HepG2 (cell line): ENCODE data around the gene UAP1L1. TPM values are rescaled to one million over a fixed set of nuclear protein-coding genes. Genes with fewer than 3 reads are reported as not detected.

Source experiments
- ATAC-seq: fragments of 200-7000 bp; cut with Tn5 transposase; 3 replicates; pipeline ENCODE4 v1.9.1; 2020; ENCODE audit warnings: mild to moderate bottlenecking, moderate library complexity
- BruUV-seq: library from RNA; stranded (reverse); fragments of 400-500 nt; replicated peaks from 2 replicates; lab custom pipeline; 2021; lab: Mats Ljungman, UMichigan
- CTCF ChIA-PET: fragments of 300-600 bp; formaldehyde crosslinking; extraction: SDS; loops from one replicate; lab custom pipeline; 2021; ENCODE audit warnings: low total read pairs, inconsistent platforms, low intra/inter-chr PET ratio; lab: Yijun Ruan, JAX
- POLR2A ChIA-PET: fragments of 350-600 bp; sonication (Branson Sonifier 250); formaldehyde crosslinking; loops from one replicate; lab custom pipeline; 2020; ENCODE audit warnings: antibody characterized with exemption, inconsistent platforms; lab: Yijun Ruan, JAX
- DNase-seq: peaks from one replicate; pipeline ENCODE4 v3.0.0-alpha.2; 2015; ENCODE audit warnings: low spot score
- FAIRE-seq: peaks from 3 replicates; lab custom pipeline; 2011; peaks lifted over from hg19 to GRCh38; lab: Jason Lieb, UNC
- H2AFZ ChIP-seq: one replicate; pipeline ENCODE4 v1.6.1; 2011; ENCODE audit warnings: low read length, inconsistent platforms
- H3K27ac ChIP-seq: fragments of 300-600 bp; 3 replicates; pipeline ENCODE4 v1.8.0; 2011; ENCODE audit warnings: mixed run types, mild to moderate bottlenecking, mixed read lengths, low read length, inconsistent platforms; ENCODE audit not compliant: insufficient read depth; ENCODE audit errors: extremely low read length
- H3K27me3 ChIP-seq, 2 experiments: fragments of 200-600 bp in 1 of 2; 2 replicates in 1 of 2; 3 replicates in 1 of 2; pipeline versions ENCODE4 v1.6.0 to v1.8.0; 2011; ENCODE audit warnings: low read length in 2 of 2, mild to moderate bottlenecking in 2 of 2, moderate library complexity in 2 of 2, inconsistent platforms in 1 of 2; ENCODE audit not compliant: insufficient read depth in 2 of 2, control insufficient read depth in 1 of 2
- H3K36me3 ChIP-seq, 2 experiments: fragments of 200-600 bp in 1 of 2; replicated peaks in 1 of 2; 2 replicates in 1 of 2; 3 replicates in 1 of 2; pipeline versions ENCODE4 v1.5.1 to v1.8.0; 2011; ENCODE audit warnings: low read length in 2 of 2, inconsistent platforms in 1 of 2; ENCODE audit not compliant: insufficient read depth in 2 of 2, control insufficient read depth in 1 of 2
- H3K4me1 ChIP-seq: 2 replicates; pipeline ENCODE4 v1.5.1; 2012; ENCODE audit warnings: low read length, inconsistent platforms; ENCODE audit not compliant: insufficient read depth
- H3K4me2 ChIP-seq: 2 replicates; pipeline ENCODE4 v1.6.0; 2011; ENCODE audit warnings: low read depth, low read length, inconsistent platforms
- H3K4me3 ChIP-seq, 3 experiments: fragments of 200-600 bp in 1 of 3; sonication (generic), shearing (Covaris generic) in 1 of 3; replicated peaks in 1 of 3; 2 replicates each; pipeline ENCODE4 v1.5.1; 2011 to 2016; ENCODE audit warnings: low read length in 3 of 3, inconsistent platforms in 2 of 3, low read depth in 2 of 3, mild to moderate bottlenecking in 2 of 3, control low read depth in 1 of 3, mixed read lengths in 1 of 3; ENCODE audit not compliant: insufficient read depth in 1 of 3
- H3K79me2 ChIP-seq: one replicate; pipeline ENCODE4 v1.6.1; 2011; ENCODE audit warnings: low read length, inconsistent platforms; ENCODE audit not compliant: insufficient read depth
- H3K9ac ChIP-seq: 2 replicates; pipeline ENCODE4 v1.6.0; 2011; ENCODE audit warnings: mild to moderate bottlenecking, low read depth, low read length, inconsistent platforms; ENCODE audit not compliant: insufficient read depth
- H3K9me3 ChIP-seq: 2 replicates; pipeline ENCODE4 v1.5.1; 2012; ENCODE audit warnings: mild to moderate bottlenecking, low read length
- H4K20me1 ChIP-seq: 2 replicates; pipeline ENCODE4 v1.6.0; 2011; ENCODE audit warnings: inconsistent platforms, mild to moderate bottlenecking, low read length, moderate library complexity; ENCODE audit not compliant: insufficient read depth
- CCAR2 ChIP-seq: fragments of 200-400 bp; formaldehyde crosslinking; optimal IDR thresholded peaks from 2 replicates; pipeline ENCODE3; 2018; ENCODE audit warnings: low read depth, mild to moderate bottlenecking, low read length, moderate library complexity
- CREM ChIP-seq, 2 experiments: sonication (generic) in 1 of 2; formaldehyde crosslinking in 1 of 2; IDR thresholded peaks; 2 replicates each; pipeline versions ENCODE4 v1.4.0 to v1.6.1; 2016 to 2020; ENCODE audit warnings: antibody characterized with exemption in 1 of 2, mild to moderate bottlenecking in 1 of 2, missing genetic modification reagents in 1 of 2
- HHEX ChIP-seq: IDR thresholded peaks from 2 replicates; pipeline ENCODE4 v1.6.1; 2016; ENCODE audit warnings: control low read depth
- HNF4A ChIP-seq: sonication (generic); formaldehyde crosslinking; IDR thresholded peaks from 2 replicates; pipeline ENCODE4 v1.4.0; 2020; ENCODE audit warnings: missing genetic modification reagents
- JARID2 ChIP-seq: sonication (generic); formaldehyde crosslinking; IDR thresholded peaks from 2 replicates; pipeline ENCODE4 v1.8.1; 2023; ENCODE audit warnings: missing genetic modification reagents, inconsistent platforms; ENCODE audit not compliant: insufficient replicate concordance
- KLF16 ChIP-seq, 2 experiments: sonication (generic) in 1 of 2; formaldehyde crosslinking in 1 of 2; IDR thresholded peaks; 2 replicates each; pipeline versions ENCODE4 v1.6.1 to v1.8.0; 2016 to 2023; ENCODE audit warnings: missing genetic modification reagents in 2 of 2, missing compliant biosample characterization in 1 of 2
- NBN ChIP-seq: fragments of 450-650 bp; conservative IDR thresholded peaks from 2 replicates; pipeline ENCODE4 v1.6.1; 2017
- NONO ChIP-seq, 2 experiments: fragments of 450-650 bp in 1 of 2; sonication (generic) in 1 of 2; formaldehyde crosslinking in 1 of 2; IDR thresholded peaks in 1 of 2; conservative IDR thresholded peaks in 1 of 2; 2 replicates each; pipeline versions ENCODE4 v1.6.1 to v1.8.0; 2017 to 2022; ENCODE audit warnings: mild to moderate bottlenecking in 1 of 2, missing genetic modification reagents in 1 of 2, moderate library complexity in 1 of 2
- POGZ ChIP-seq: sonication (generic); formaldehyde crosslinking; IDR thresholded peaks from 2 replicates; pipeline ENCODE4 v1.4.0; 2020; ENCODE audit warnings: mild to moderate bottlenecking, missing genetic modification reagents
- POLR2AphosphoS2 ChIP-seq: IDR thresholded peaks from 2 replicates; pipeline ENCODE4 v1.6.1; 2011; ENCODE audit warnings: low read depth, low read length, improper control_type of control experiment
- ZNF143 ChIP-seq: sonication (generic); formaldehyde crosslinking; IDR thresholded peaks from 2 replicates; pipeline ENCODE4 v1.4.0; 2020; ENCODE audit warnings: missing genetic modification reagents
- ZNF878 ChIP-seq: sonication (generic); formaldehyde crosslinking; IDR thresholded peaks from 2 replicates; pipeline ENCODE4 v1.8.1; 2023; ENCODE audit warnings: mild to moderate bottlenecking, missing genetic modification reagents, moderate library complexity
- WGBS: methylation state at CpG from one replicate; pipeline ENCODE4 v1.1.6; 2017; ENCODE audit warnings: low lambda C conversion rate; 5-methylcytosine and 5-hydroxymethylcytosine counted together
- in situ Hi-C: cut with HindIII; loops from 2 replicates; pipeline ENCODE4 v1.10.0; 2017; ENCODE audit warnings: low pct_unique_long_range_greater_than_20kb; ENCODE audit not compliant: extremely low pct_ligation_motif_present
- intact Hi-C: fragments of 100-400 bp; cut with micrococcal nuclease; formaldehyde crosslinking; loops from one replicate; pipeline ENCODE4 v1.10.0; 2022; ENCODE audit not compliant: unreplicated experiment
- polyA plus RNA-seq, 8 experiments: library from polyadenylated mRNA; depleted of rRNA in 3 of 8; stranded (reverse) in 7 of 8; unstranded in 1 of 8; fragments of >200 nt; fragmentation: Illumina TruSeq in 4 of 8; extraction: Trizol in 4 of 8; gene quantifications; 2 replicates each; pipeline versions ENCODE4 v1.2.1 to v1.2.3, GENCODE V29; 2011 to 2016; ENCODE audit warnings: low read depth in 4 of 8, missing spikeins in 1 of 8, mixed read lengths in 1 of 8; ENCODE audit not compliant: insufficient read depth in 1 of 8
- total RNA-seq, 5 experiments: library from RNA; depleted of rRNA; stranded (reverse); fragments of >200 nt; fragmentation: Illumina TruSeq; extraction: Trizol; gene quantifications; 2 replicates each; pipeline ENCODE4 v1.2.3, GENCODE V29; 2016; ENCODE audit warnings: low read depth in 1 of 5
- TF ChIP-seq, protein P1 (sequence below): sonication (generic); formaldehyde crosslinking; conservative IDR thresholded peaks from 2 replicates; pipeline ENCODE4 v1.8.0; 2022; ENCODE audit warnings: missing genetic modification reagents
- TF ChIP-seq, protein P2 (sequence below): IDR thresholded peaks from 2 replicates; pipeline ENCODE4 v1.4.0; 2020; ENCODE audit warnings: mild to moderate bottlenecking, missing genetic modification reagents
- TF ChIP-seq, protein P3 (sequence below): sonication (generic); formaldehyde crosslinking; IDR thresholded peaks from 2 replicates; pipeline ENCODE4 v1.8.0; 2022; ENCODE audit warnings: missing genetic modification reagents, mild to moderate bottlenecking, moderate library complexity, borderline replicate concordance
- TF ChIP-seq, protein P4 (sequence below): IDR thresholded peaks from 2 replicates; pipeline ENCODE4 v1.6.1; 2016; ENCODE audit warnings: missing biosample characterization, missing genetic modification reagents, low read depth

UAP1L1 gene
- total and polyA plus RNA-seq, 2 of the 13 experiments (the other 11 are each of a cell fraction or from before 2014, with no cell fraction given) = 5.4 to 6.4 TPM

DNA sequence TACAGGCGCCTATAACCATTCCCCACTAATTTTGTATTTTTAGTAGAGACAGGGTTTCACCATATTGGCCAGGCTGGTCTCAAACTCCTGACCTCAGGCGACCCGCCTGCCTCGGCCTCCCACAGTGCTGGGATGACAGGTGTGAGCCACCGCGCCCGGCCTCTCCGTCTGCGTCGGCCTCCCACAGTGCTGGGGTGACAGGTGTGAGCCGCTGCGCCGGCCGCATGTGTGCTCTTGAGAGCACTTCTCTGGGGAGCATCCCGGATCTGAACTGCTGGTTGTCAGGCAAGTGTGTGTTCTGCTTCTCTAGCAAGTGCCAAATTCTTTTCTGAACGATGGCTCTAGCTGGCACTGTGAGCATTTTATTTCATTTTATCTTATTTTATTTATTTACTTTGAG lies 19.8 kb upstream of the UAP1L1 start:
- in situ Hi-C loops = no loop called here
- no peaks in the 10 kb centered on the region for H3K36me3 ChIP-seq
- FAIRE-seq = no peak
- no peaks in the 10 kb centered on the region for H4K20me1 ChIP-seq
- H3K9me3 ChIP-seq = no peaks in the 10 kb centered on the region
- H3K9ac ChIP-seq = no peak overlapping the region
- intact Hi-C loops = no loop called here
- H2AFZ ChIP-seq = no peak overlapping the region
- H3K4me3 ChIP-seq = no peak overlapping the region
- no peak overlapping the region; the same call in 1 of the 2 replicates for H3K4me2 ChIP-seq
- H3K27me3 ChIP-seq = no peaks in the 10 kb centered on the region; a peak in 2 of 5 replicates
- no peak for ATAC-seq
- H3K79me2 ChIP-seq = peaks cover 9% of the 10 kb centered on the region
- CTCF ChIA-PET = no interaction called here
- 85% methylated on average over 11 of the region's 16 CpGs for WGBS
- POLR2A ChIA-PET = interaction anchor here (1.0 kb wide), 1 partner anchor 13 kb away, joined by 4 read pairs; no protein-coding TSS in a partner anchor
- H3K27ac ChIP-seq = no peak overlapping the region
- H3K4me1 ChIP-seq = peaks cover 53% of the 10 kb centered on the region
- BruUV-seq = no TSS peak
- DNase-seq = no peak
- no peak for TF ChIP-seq CCAR2
- TF ChIP-seq, protein P1, sequence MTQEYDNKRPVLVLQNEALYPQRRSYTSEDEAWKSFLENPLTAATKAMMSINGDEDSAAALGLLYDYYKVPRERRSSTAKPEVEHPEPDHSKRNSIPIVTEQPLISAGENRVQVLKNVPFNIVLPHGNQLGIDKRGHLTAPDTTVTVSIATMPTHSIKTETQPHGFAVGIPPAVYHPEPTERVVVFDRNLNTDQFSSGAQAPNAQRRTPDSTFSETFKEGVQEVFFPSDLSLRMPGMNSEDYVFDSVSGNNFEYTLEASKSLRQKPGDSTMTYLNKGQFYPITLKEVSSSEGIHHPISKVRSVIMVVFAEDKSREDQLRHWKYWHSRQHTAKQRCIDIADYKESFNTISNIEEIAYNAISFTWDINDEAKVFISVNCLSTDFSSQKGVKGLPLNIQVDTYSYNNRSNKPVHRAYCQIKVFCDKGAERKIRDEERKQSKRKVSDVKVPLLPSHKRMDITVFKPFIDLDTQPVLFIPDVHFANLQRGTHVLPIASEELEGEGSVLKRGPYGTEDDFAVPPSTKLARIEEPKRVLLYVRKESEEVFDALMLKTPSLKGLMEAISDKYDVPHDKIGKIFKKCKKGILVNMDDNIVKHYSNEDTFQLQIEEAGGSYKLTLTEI (CRISPR knock-in tag) = no peak
- TF ChIP-seq, protein P2, sequence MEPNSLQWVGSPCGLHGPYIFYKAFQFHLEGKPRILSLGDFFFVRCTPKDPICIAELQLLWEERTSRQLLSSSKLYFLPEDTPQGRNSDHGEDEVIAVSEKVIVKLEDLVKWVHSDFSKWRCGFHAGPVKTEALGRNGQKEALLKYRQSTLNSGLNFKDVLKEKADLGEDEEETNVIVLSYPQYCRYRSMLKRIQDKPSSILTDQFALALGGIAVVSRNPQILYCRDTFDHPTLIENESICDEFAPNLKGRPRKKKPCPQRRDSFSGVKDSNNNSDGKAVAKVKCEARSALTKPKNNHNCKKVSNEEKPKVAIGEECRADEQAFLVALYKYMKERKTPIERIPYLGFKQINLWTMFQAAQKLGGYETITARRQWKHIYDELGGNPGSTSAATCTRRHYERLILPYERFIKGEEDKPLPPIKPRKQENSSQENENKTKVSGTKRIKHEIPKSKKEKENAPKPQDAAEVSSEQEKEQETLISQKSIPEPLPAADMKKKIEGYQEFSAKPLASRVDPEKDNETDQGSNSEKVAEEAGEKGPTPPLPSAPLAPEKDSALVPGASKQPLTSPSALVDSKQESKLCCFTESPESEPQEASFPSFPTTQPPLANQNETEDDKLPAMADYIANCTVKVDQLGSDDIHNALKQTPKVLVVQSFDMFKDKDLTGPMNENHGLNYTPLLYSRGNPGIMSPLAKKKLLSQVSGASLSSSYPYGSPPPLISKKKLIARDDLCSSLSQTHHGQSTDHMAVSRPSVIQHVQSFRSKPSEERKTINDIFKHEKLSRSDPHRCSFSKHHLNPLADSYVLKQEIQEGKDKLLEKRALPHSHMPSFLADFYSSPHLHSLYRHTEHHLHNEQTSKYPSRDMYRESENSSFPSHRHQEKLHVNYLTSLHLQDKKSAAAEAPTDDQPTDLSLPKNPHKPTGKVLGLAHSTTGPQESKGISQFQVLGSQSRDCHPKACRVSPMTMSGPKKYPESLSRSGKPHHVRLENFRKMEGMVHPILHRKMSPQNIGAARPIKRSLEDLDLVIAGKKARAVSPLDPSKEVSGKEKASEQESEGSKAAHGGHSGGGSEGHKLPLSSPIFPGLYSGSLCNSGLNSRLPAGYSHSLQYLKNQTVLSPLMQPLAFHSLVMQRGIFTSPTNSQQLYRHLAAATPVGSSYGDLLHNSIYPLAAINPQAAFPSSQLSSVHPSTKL (CRISPR knock-in tag) = no peak
- no peak for TF ChIP-seq CREM (IDR thresholded peaks at IDR 0.05)
- TF ChIP-seq CREM (CRISPR knock-in tag; IDR thresholded peaks at IDR 0.05) = no peak
- TF ChIP-seq, protein P3, sequence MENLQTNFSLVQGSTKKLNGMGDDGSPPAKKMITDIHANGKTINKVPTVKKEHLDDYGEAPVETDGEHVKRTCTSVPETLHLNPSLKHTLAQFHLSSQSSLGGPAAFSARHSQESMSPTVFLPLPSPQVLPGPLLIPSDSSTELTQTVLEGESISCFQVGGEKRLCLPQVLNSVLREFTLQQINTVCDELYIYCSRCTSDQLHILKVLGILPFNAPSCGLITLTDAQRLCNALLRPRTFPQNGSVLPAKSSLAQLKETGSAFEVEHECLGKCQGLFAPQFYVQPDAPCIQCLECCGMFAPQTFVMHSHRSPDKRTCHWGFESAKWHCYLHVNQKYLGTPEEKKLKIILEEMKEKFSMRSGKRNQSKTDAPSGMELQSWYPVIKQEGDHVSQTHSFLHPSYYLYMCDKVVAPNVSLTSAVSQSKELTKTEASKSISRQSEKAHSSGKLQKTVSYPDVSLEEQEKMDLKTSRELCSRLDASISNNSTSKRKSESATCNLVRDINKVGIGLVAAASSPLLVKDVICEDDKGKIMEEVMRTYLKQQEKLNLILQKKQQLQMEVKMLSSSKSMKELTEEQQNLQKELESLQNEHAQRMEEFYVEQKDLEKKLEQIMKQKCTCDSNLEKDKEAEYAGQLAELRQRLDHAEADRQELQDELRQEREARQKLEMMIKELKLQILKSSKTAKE (CRISPR knock-in tag) = no peak
- TF ChIP-seq KLF16 (CRISPR knock-in tag; IDR thresholded peaks at IDR 0.05) = no peak
- TF ChIP-seq, protein P4, sequence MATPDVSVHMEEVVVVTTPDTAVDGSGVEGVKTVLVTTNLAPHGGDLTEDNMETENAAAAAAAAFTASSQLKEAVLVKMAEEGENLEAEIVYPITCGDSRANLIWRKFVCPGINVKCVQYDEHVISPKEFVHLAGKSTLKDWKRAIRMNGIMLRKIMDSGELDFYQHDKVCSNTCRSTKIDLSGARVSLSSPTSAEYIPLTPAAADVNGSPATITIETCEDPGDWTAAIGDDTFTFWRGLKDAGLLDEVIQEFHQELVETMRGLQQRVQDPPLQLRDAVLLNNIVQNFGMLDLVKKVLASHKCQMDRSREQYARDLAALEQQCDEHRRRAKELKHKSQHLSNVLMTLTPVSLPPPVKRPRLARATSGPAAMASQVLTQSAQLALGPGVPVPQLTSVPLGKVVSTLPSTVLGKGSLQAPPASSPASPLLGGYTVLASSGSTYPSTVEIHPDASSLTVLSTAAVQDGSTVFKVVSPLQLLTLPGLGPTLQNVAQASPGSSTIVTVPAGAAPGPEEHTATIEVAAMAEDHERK (CRISPR knock-in tag) = no peak
- no peak for TF ChIP-seq NONO (IDR thresholded peaks at IDR 0.05)
- TF ChIP-seq NONO (CRISPR knock-in tag; conservative IDR thresholded peaks at IDR 0.05) = no peak
- TF ChIP-seq JARID2 (CRISPR knock-in tag) = no peak
- no peak for TF ChIP-seq HNF4A (CRISPR knock-in tag)
- no peak for TF ChIP-seq ZNF143
- no peak for TF ChIP-seq POGZ (CRISPR knock-in tag)
- no peak for TF ChIP-seq POLR2AphosphoS2
- TF ChIP-seq ZNF878 (CRISPR knock-in tag) = no peak
- TF ChIP-seq NBN = no peak
- no peak for TF ChIP-seq HHEX
